A549 (cell line): ENCODE data around the gene BTAF1. TPM values are rescaled to one million over a fixed set of nuclear protein-coding genes. Genes with fewer than 3 reads are reported as not detected.

Source experiments
- ATAC-seq, 2 experiments: fragments of 200-7000 bp in 1 of 2; fragments of >200 bp in 1 of 2; cut with Nextera tagmentation in 1 of 2; cut with Tn5 transposase in 1 of 2; 3 replicates each; pipeline versions ENCODE4 v1.8.0 to v1.9.1; 2018 to 2020; ENCODE audit warnings: mild to moderate bottlenecking in 1 of 2, moderate library complexity in 1 of 2
- CTCF ChIA-PET: fragments of 300-600 bp; sonication (Branson Sonifier 250); formaldehyde crosslinking; extraction: SDS; loops from one replicate; lab custom pipeline; 2021; ENCODE audit warnings: antibody characterized with exemption, inconsistent platforms; lab: Yijun Ruan, JAX
- POLR2A ChIA-PET: fragments of 350-600 bp; formaldehyde crosslinking; extraction: SDS; loops from one replicate; lab custom pipeline; 2021; ENCODE audit warnings: antibody characterized with exemption, inconsistent platforms; lab: Yijun Ruan, JAX
- DNase-seq, 2 experiments: peaks; one replicate each; pipeline versions ENCODE4 v3.0.0 to v3.0.0-alpha.2; 2011 to 2016; ENCODE audit warnings: low read depth in 1 of 2, low spot score in 1 of 2
- FAIRE-seq: peaks from 2 replicates; lab custom pipeline; 2011; peaks lifted over from hg19 to GRCh38; lab: Jason Lieb, UNC
- H3K27ac ChIP-seq, 2 experiments: fragments of >200 bp; sonication (Bioruptor Twin); formaldehyde crosslinking; 3 replicates each; pipeline ENCODE4 v1.5.1; 2016 to 2017
- H3K4me1 ChIP-seq: fragments of >200 bp; sonication (Bioruptor Twin); formaldehyde crosslinking; 3 replicates; pipeline ENCODE4 v1.6.1; 2016
- H3K4me2 ChIP-seq: fragments of >200 bp; sonication (Bioruptor Twin); formaldehyde crosslinking; 3 replicates; pipeline ENCODE4 v1.6.1; 2016
- H3K4me3 ChIP-seq: fragments of >200 bp; sonication (Bioruptor Twin); formaldehyde crosslinking; 3 replicates; pipeline ENCODE4 v1.5.1; 2016
- H3K9me3 ChIP-seq: fragments of >200 bp; sonication (Bioruptor Twin); formaldehyde crosslinking; 3 replicates; pipeline ENCODE4 v1.6.1; 2016
- BHLHE40 ChIP-seq: IDR thresholded peaks from 2 replicates; pipeline ENCODE4 v1.6.1; 2012; ENCODE audit warnings: low read depth, low read length, inconsistent platforms
- CBX2 ChIP-seq: fragments of 200-600 bp; sonication (generic); IDR thresholded peaks from 2 replicates; pipeline ENCODE4 v1.6.1; 2016; ENCODE audit warnings: low read depth, mild to moderate bottlenecking, borderline replicate concordance
- CEBPB ChIP-seq, 2 experiments: fragments of >200 bp in 1 of 2; sonication (Bioruptor Twin) in 1 of 2; formaldehyde crosslinking in 1 of 2; IDR thresholded peaks; 2 replicates each; pipeline ENCODE4 v1.6.1; 2012 to 2016
- ESRRA ChIP-seq: fragments of 150-350 bp; IDR thresholded peaks from 2 replicates; pipeline ENCODE4 v1.6.1; 2014; ENCODE audit warnings: mild to moderate bottlenecking, low read length, borderline replicate concordance
- FOSB ChIP-seq: fragments of 250-450 bp; sonication (Bioruptor Pico); IDR thresholded peaks from 2 replicates; pipeline ENCODE4 v1.5.0; 2020; ENCODE audit warnings: mild to moderate bottlenecking, moderate library complexity
- HOXB5 ChIP-seq: fragments of 250-450 bp; sonication (Bioruptor Pico); IDR thresholded peaks from 2 replicates; pipeline ENCODE4 v1.5.0; 2020; ENCODE audit warnings: mild to moderate bottlenecking, moderate library complexity
- JUN ChIP-seq, 2 experiments: fragments of >200 bp; sonication (Bioruptor Twin); formaldehyde crosslinking; IDR thresholded peaks; 2 replicates in 1 of 2; 3 replicates in 1 of 2; pipeline ENCODE4 v1.6.1; 2016 to 2017
- JUNB ChIP-seq: fragments of >200 bp; sonication (Bioruptor Twin); formaldehyde crosslinking; IDR thresholded peaks from 2 replicates; pipeline ENCODE4 v1.6.1; 2016
- MYC ChIP-seq: IDR thresholded peaks from 2 replicates; pipeline ENCODE4 v1.6.1; 2012; ENCODE audit warnings: mild to moderate bottlenecking, inconsistent platforms, low read length, improper control_type of control experiment, borderline replicate concordance
- NR3C1 ChIP-seq: fragments of >200 bp; sonication (Bioruptor Twin); formaldehyde crosslinking; IDR thresholded peaks from 3 replicates; pipeline ENCODE4 v1.6.1; 2017
- PHF8 ChIP-seq: fragments of 200-600 bp; sonication (generic); IDR thresholded peaks from 2 replicates; pipeline ENCODE4 v1.6.1; 2016; ENCODE audit warnings: low read depth, mild to moderate bottlenecking, antibody characterized with exemption, moderate library complexity, borderline replicate concordance
- RCOR1 ChIP-seq: fragments of 150-350 bp; IDR thresholded peaks from 2 replicates; pipeline ENCODE4 v1.6.1; 2014; ENCODE audit warnings: antibody characterized with exemption, low read length, low read depth
- TFCP2L1 ChIP-seq: fragments of 250-450 bp; sonication (Bioruptor Pico); IDR thresholded peaks from 2 replicates; pipeline ENCODE4 v1.5.0; 2021; ENCODE audit warnings: mild to moderate bottlenecking
- ZC3H11A ChIP-seq: fragments of 450-650 bp; IDR thresholded peaks from 2 replicates; pipeline ENCODE4 v1.6.1; 2014; ENCODE audit warnings: antibody characterized with exemption, mild to moderate bottlenecking
- WGBS: methylation state at CpG from one replicate; pipeline ENCODE4 v1.1.6; 2017; ENCODE audit errors: missing lambda C conversion rate; 5-methylcytosine and 5-hydroxymethylcytosine counted together
- polyA plus RNA-seq, 4 experiments: library from polyadenylated mRNA; depleted of rRNA in 3 of 4; stranded (reverse); fragments of >200 nt; fragmentation: RNase III in 1 of 4; extraction: RNeasy Plus Mini Kit Qiagen cat#74134 plus additional on column Dnase treatment in 1 of 4; gene quantifications; 2 replicates in 3 of 4; 3 replicates in 1 of 4; pipeline ENCODE4 v1.2.3, GENCODE V29; 2011 to 2017
- TF ChIP-seq, protein P1 (sequence below): fragments of >200 bp; sonication (Bioruptor Twin); formaldehyde crosslinking; IDR thresholded peaks from 3 replicates; pipeline ENCODE4 v1.6.1; 2016
- TF ChIP-seq, protein P2 (sequence below): fragments of >200 bp; sonication (Bioruptor Twin); formaldehyde crosslinking; IDR thresholded peaks from 3 replicates; pipeline ENCODE4 v1.5.1; 2016
- TF ChIP-seq, protein P3 (sequence below): fragments of 250-450 bp; sonication (Bioruptor Pico); IDR thresholded peaks from 2 replicates; pipeline ENCODE4 v1.5.0; 2021; ENCODE audit warnings: mild to moderate bottlenecking, moderate library complexity, borderline replicate concordance
- TF ChIP-seq, protein P4 (sequence below): fragments of 450-650 bp; IDR thresholded peaks from 2 replicates; pipeline ENCODE4 v1.6.1; 2014; ENCODE audit warnings: antibody characterized with exemption
- TF ChIP-seq, protein P5 (sequence below): fragments of 150-350 bp; IDR thresholded peaks from 2 replicates; pipeline ENCODE4 v1.6.1; 2014; ENCODE audit warnings: low read depth, mild to moderate bottlenecking, low read length
- TF ChIP-seq, protein P6 (sequence below): IDR thresholded peaks from 2 replicates; pipeline ENCODE4 v1.6.1; 2012

The BTAF1 gene
- polyA plus RNA-seq, 2 of the 4 experiments (the other 2 are of a cell fraction): 16.7 to 54.7 TPM

DNA sequence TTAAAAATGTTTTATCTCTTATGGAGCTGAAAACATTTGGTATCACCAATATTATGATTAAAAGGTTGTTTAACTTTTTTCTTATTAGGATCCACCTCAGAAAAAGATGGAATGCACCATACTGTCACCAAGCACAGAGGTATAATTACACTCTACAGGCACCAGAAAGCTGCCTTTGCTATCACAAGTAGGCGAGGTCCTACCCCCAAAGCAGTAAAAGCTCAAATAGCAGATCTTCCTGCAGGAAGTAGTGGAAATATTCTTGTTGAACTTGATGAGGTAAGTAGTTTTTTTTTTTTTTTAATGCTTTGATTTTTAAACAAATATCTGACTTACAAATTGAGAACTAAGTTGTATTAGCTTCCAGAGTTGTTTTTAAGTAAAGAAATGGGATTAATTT, 68.5 kb downstream of the BTAF1 start (continued):
- TF ChIP-seq, protein P1, sequence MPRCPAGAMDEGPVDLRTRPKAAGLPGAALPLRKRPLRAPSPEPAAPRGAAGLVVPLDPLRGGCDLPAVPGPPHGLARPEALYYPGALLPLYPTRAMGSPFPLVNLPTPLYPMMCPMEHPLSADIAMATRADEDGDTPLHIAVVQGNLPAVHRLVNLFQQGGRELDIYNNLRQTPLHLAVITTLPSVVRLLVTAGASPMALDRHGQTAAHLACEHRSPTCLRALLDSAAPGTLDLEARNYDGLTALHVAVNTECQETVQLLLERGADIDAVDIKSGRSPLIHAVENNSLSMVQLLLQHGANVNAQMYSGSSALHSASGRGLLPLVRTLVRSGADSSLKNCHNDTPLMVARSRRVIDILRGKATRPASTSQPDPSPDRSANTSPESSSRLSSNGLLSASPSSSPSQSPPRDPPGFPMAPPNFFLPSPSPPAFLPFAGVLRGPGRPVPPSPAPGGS: no peak
- TF ChIP-seq NR3C1: no peak
- no peak for TF ChIP-seq JUNB

DNA sequence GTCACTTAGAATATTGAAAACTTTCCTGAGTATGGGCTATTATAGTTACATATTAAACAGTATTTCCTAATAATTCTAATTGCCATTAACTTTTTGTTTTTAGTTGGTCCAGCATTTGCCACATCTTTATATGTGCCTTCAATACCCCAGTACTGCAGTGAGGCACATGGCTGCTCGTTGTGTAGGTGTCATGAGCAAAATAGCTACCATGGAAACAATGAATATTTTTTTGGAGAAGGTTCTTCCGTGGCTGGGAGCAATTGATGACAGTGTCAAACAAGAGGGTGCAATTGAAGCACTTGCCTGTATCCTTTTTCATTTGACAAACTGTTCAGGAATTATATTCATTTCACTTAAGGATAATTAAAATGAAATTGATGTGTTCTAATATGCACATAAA, 72.7 kb downstream of the BTAF1 start:
- CTCF ChIA-PET: no interaction called here

DNA sequence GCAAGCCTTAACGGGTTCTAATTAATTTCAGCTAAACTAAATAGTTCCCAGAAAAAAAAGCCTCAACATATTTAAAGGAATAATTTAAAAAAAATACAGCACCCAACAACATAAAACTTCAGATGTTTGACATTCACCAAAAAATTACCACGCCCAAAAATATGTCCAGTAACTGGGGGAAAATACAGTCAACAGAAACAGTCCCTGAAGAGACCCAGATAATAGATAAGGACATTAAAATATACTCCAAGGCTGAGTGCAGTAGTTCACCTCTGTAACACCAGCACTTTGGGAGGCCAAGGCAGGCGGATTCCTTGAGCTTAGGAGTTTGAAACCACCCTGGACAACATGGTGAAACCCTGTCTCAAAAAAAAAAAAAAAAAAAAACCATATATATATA, 78.0 kb downstream of the BTAF1 start:
- ChIA-PET CTCF (no interaction called here), POLR2A (no interaction called here)
- ATAC-seq (no peak), FAIRE-seq (no peak), DNase-seq (no peak)
- Histone ChIP-seq H3K4me2 (no peak overlapping the region), H3K9me3 (peaks cover 4% of the 10 kb centered on the region; the same call in 1 of the 3 replicates), H3K4me1 (no peaks in the 10 kb centered on the region), H3K4me3 (no peak overlapping the region), H3K27ac (no peak overlapping the region)
- TF ChIP-seq FOSB (no peak), HOXB5 (CRISPR knock-in tag) (no peak), RCOR1 (no peak), TFCP2L1 (no peak)
- TF ChIP-seq, protein P2, sequence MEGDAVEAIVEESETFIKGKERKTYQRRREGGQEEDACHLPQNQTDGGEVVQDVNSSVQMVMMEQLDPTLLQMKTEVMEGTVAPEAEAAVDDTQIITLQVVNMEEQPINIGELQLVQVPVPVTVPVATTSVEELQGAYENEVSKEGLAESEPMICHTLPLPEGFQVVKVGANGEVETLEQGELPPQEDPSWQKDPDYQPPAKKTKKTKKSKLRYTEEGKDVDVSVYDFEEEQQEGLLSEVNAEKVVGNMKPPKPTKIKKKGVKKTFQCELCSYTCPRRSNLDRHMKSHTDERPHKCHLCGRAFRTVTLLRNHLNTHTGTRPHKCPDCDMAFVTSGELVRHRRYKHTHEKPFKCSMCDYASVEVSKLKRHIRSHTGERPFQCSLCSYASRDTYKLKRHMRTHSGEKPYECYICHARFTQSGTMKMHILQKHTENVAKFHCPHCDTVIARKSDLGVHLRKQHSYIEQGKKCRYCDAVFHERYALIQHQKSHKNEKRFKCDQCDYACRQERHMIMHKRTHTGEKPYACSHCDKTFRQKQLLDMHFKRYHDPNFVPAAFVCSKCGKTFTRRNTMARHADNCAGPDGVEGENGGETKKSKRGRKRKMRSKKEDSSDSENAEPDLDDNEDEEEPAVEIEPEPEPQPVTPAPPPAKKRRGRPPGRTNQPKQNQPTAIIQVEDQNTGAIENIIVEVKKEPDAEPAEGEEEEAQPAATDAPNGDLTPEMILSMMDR: no peak
- TF ChIP-seq, protein P3, sequence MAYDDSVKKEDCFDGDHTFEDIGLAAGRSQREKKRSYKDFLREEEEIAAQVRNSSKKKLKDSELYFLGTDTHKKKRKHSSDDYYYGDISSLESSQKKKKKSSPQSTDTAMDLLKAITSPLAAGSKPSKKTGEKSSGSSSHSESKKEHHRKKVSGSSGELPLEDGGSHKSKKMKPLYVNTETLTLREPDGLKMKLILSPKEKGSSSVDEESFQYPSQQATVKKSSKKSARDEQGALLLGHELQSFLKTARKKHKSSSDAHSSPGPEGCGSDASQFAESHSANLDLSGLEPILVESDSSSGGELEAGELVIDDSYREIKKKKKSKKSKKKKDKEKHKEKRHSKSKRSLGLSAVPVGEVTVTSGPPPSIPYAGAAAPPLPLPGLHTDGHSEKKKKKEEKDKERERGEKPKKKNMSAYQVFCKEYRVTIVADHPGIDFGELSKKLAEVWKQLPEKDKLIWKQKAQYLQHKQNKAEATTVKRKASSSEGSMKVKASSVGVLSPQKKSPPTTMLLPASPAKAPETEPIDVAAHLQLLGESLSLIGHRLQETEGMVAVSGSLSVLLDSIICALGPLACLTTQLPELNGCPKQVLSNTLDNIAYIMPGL (CRISPR knock-in tag): no peak
- WGBS: 92% methylated on average over 3 of the region's 3 CpGs

More for the DNA sequence above, 72.7 kb downstream of the BTAF1 start:
- Histone ChIP-seq H3K27ac (no peak overlapping the region), H3K4me3 (no peak overlapping the region), H3K4me1 (no peaks in the 10 kb centered on the region)
- no peak for ATAC-seq
- no peak for FAIRE-seq
- POLR2A ChIA-PET: no interaction called here
- no peak for TF ChIP-seq CEBPB (IDR thresholded peaks at IDR 0.05)
- TF ChIP-seq JUN (IDR thresholded peaks at IDR 0.05): no peak
- TF ChIP-seq RCOR1: no peak
- TF ChIP-seq FOSB: no peak
- TF ChIP-seq TFCP2L1: no peak
- TF ChIP-seq HOXB5 (CRISPR knock-in tag): no peak
- no peak for TF ChIP-seq BHLHE40
- no peak for TF ChIP-seq ZC3H11A
- TF ChIP-seq, protein P4, sequence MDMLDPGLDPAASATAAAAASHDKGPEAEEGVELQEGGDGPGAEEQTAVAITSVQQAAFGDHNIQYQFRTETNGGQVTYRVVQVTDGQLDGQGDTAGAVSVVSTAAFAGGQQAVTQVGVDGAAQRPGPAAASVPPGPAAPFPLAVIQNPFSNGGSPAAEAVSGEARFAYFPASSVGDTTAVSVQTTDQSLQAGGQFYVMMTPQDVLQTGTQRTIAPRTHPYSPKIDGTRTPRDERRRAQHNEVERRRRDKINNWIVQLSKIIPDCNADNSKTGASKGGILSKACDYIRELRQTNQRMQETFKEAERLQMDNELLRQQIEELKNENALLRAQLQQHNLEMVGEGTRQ: no peak
- no peak for TF ChIP-seq PHF8
- TF ChIP-seq, protein P5, sequence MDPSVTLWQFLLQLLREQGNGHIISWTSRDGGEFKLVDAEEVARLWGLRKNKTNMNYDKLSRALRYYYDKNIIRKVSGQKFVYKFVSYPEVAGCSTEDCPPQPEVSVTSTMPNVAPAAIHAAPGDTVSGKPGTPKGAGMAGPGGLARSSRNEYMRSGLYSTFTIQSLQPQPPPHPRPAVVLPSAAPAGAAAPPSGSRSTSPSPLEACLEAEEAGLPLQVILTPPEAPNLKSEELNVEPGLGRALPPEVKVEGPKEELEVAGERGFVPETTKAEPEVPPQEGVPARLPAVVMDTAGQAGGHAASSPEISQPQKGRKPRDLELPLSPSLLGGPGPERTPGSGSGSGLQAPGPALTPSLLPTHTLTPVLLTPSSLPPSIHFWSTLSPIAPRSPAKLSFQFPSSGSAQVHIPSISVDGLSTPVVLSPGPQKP: no peak
- TF ChIP-seq, protein P6, sequence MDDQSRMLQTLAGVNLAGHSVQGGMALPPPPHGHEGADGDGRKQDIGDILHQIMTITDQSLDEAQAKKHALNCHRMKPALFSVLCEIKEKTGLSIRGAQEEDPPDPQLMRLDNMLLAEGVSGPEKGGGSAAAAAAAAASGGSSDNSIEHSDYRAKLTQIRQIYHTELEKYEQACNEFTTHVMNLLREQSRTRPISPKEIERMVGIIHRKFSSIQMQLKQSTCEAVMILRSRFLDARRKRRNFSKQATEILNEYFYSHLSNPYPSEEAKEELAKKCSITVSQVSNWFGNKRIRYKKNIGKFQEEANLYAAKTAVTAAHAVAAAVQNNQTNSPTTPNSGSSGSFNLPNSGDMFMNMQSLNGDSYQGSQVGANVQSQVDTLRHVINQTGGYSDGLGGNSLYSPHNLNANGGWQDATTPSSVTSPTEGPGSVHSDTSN: no peak
- no peak for TF ChIP-seq MYC
- TF ChIP-seq CBX2: no peak
- TF ChIP-seq ESRRA: no peak
- no peak for TF ChIP-seq JUNB
- TF ChIP-seq, all 56 proteins: peak for 0
- no peak for DNase-seq
- no peaks in the 10 kb centered on the region for H3K9me3 ChIP-seq
- no peak overlapping the region for H3K4me2 ChIP-seq
- 76% methylated on average over 2 of the region's 2 CpGs for WGBS
